GM12874 (cell line): Measurements from ENCODE around the gene ST3GAL3.

Source experiments
- TF ChIP-seq, protein P1 (sequence below): IDR thresholded peaks from 2 replicates; pipeline ENCODE4 v1.5.1; 2011; ENCODE audit warnings: low read depth, mild to moderate bottlenecking, control low read depth, low read length, moderate library complexity; ENCODE audit not compliant: insufficient read depth

ST3GAL3 gene

GRCh38 chr1:43850591-43851233 lies 143.4 kb downstream of the ST3GAL3 start:
- TF ChIP-seq, protein P1, sequence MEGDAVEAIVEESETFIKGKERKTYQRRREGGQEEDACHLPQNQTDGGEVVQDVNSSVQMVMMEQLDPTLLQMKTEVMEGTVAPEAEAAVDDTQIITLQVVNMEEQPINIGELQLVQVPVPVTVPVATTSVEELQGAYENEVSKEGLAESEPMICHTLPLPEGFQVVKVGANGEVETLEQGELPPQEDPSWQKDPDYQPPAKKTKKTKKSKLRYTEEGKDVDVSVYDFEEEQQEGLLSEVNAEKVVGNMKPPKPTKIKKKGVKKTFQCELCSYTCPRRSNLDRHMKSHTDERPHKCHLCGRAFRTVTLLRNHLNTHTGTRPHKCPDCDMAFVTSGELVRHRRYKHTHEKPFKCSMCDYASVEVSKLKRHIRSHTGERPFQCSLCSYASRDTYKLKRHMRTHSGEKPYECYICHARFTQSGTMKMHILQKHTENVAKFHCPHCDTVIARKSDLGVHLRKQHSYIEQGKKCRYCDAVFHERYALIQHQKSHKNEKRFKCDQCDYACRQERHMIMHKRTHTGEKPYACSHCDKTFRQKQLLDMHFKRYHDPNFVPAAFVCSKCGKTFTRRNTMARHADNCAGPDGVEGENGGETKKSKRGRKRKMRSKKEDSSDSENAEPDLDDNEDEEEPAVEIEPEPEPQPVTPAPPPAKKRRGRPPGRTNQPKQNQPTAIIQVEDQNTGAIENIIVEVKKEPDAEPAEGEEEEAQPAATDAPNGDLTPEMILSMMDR, result no peak

DNA sequence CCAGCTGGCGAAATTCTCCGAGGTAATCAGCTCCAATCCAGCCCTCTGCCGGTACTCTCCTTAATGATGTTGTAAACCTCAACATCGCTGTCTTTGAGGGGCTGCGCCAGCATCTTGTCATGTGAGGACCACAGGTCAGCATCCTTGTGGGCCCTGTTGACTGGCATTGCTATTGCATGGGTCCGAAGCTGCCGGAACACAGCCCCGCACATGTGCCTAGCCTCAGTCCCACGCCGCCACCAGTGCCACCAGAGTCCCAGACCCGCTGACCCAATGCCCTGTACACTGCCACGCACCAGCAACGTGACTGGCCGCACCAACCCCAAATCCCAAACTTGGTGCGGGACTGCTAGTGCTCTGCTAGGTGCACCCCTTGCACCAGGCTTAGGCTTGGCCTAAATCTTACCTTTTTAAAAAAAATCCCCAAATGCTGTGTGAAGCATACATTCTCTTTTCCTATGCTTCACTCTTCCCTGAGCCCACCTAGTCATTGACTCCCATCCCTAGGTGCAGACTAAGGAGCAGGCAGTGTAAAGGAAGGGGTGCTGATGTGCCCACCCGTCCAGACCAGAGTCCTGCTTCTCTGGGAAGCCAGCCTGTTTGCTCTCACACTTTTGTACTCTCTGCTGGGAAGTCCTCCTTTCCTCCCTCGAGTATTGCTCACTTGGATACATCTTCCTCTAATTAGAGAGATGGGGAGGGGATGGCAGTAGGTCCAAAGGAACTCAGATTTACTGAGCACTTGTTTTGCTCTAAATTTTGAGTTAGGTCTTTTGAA lies 144.4 kb downstream of the ST3GAL3 start:
- TF ChIP-seq, protein P1, result no peak

DNA sequence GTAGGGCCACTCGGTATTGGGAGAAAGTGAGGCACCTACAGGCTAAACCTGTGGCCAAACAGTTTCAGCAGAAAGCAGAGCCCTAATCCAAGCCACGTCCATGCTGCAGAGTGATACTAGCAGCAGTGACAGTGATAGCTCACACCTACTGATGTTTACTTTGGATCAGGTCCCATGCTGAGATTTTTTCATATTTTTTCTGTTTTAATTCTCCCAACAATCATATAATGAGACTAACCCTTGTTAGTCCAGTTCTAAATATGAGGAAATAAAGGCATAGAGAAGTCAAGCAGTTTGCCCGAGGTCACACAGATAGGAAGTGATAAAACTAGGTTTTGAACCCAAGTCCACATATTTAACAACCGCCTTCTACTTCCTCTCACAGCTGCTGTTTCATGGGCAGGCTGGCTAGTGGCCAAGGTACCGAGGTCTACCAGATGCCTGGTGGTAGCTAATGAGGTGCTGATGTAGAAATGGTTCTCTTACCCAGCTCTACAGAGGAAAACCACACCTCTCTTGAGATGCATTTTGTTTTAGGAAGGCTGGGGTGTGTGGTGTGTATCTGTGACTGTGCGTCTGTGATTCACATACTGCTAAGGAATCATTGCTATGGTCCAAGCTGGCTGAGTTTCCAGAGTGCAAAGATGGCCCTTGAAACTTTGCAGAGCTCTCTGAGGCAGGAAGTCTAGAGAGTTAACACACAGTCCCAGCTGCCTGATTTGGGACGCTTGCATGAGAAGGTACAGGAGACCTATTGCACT lies 146.0 kb downstream of the ST3GAL3 start:
- TF ChIP-seq, protein P1, result no peak

DNA sequence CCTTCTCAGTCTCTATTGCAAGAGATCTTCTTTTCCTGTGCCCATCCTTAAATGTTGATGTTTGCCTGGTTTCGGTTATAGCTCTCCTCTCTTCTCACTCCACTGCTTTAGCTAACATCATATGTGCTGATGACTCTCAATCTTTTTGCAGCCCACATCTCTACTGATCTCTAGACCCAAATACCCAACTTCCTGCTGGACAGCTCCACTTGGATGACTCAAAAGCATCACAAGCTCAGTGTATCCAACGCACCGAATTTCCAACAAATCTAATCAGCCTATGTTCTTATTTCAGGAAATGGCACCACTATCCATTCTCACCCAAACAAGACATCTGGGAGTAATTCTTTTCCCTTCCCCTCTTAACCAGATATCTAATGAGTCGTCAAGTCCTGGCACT lies 147.1 kb downstream of the ST3GAL3 start:
- TF ChIP-seq, protein P1, result no peak

DNA sequence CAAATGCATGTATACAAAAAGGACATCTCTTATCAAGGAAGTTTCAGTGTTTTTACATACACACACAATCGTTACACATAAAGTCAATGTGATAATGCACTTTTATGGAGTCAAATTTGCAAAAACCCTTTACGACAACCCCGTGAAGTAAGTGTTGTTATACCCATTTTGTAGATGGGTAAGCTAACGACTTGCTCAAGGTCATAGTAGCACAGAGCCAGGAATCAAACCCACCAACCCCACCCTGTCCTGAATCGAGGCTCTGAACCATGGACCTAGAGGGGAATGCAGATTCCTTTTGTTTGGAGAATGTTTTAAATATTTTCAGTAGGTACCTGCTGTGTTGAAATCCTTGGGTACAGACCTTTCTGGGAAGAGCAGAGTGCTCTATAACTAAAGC lies 148.9 kb downstream of the ST3GAL3 start:
- TF ChIP-seq, protein P1, result no peak

GRCh38 chr1:43857163-43857562 lies 149.8 kb downstream of the ST3GAL3 start:
- TF ChIP-seq, protein P1, result no peak

- TF ChIP-seq, protein P1, result no peak
These were observed 151.0 kb downstream of the ST3GAL3 start for GRCh38 chr1:43858324-43858723.
